K562 (cell line): Measurements from ENCODE around the gene CELSR2. TPM values are rescaled to one million over a fixed set of nuclear protein-coding genes. Genes with fewer than 3 reads are reported as not detected.

ENCODE experiments used
- ATAC-seq: fragments of 200-7000 bp; cut with Tn5 transposase; 3 replicates; pipeline ENCODE4 v1.9.1; 2020; ENCODE audit warnings: moderate library complexity
- BruUV-seq: library from RNA; stranded (reverse); fragments of 400-500 nt; replicated peaks from 2 replicates; lab custom pipeline; 2021; lab: Mats Ljungman, UMichigan
- CTCF ChIA-PET: fragments of 300-600 bp; formaldehyde crosslinking; extraction: SDS; loops from one replicate; lab custom pipeline; 2021; ENCODE audit warnings: low intra/inter-chr PET ratio; lab: Yijun Ruan, JAX
- POLR2A ChIA-PET: fragments of 300-600, 350-650 bp; sonication (Branson Sonifier 250); formaldehyde crosslinking; extraction: SDS; loops from one replicate; lab custom pipeline; 2021; ENCODE audit warnings: antibody characterized with exemption, inconsistent platforms; lab: Yijun Ruan, JAX
- DNase-seq, 4 experiments: peaks; one replicate each; pipeline versions ENCODE4 v3.0.0 to v3.0.0-alpha.2; 2011 to 2018; ENCODE audit warnings: low spot score in 3 of 4, mixed read lengths in 3 of 4; ENCODE audit errors: extremely low read depth in 1 of 4
- FAIRE-seq: peaks from 2 replicates; lab custom pipeline; 2011; peaks lifted over from hg19 to GRCh38; lab: Jason Lieb, UNC
- H2AFZ ChIP-seq: 2 replicates; pipeline ENCODE4 v1.6.0; 2011; ENCODE audit warnings: low read depth, low read length, control low read depth, inconsistent platforms
- H3K27ac ChIP-seq: fragments of 200-600 bp; 3 replicates; pipeline ENCODE4 v1.8.0; 2011; ENCODE audit warnings: low read depth, mild to moderate bottlenecking, control low read depth, inconsistent platforms, low read length, moderate library complexity, mixed read lengths; ENCODE audit errors: extremely low read depth
- H3K27me3 ChIP-seq, 2 experiments: fragments of 300-600 bp in 1 of 2; 2 replicates in 1 of 2; 3 replicates in 1 of 2; pipeline versions ENCODE4 v1.6.0 to v1.8.0; 2011; ENCODE audit warnings: inconsistent platforms in 2 of 2, low read length in 2 of 2, mild to moderate bottlenecking in 1 of 2, mixed read lengths in 1 of 2, moderate library complexity in 1 of 2; ENCODE audit not compliant: control insufficient read depth in 2 of 2, insufficient read depth in 2 of 2
- H3K36me3 ChIP-seq: fragments of 300-600 bp; 3 replicates; pipeline ENCODE4 v1.8.0; 2011; ENCODE audit warnings: mild to moderate bottlenecking, low read length, inconsistent platforms; ENCODE audit not compliant: control insufficient read depth, insufficient read depth
- H3K4me1 ChIP-seq, 2 experiments: fragments of 200-600 bp in 1 of 2; replicated peaks in 1 of 2; 2 replicates in 1 of 2; 3 replicates in 1 of 2; pipeline versions ENCODE4 v1.5.1 to v1.8.0; 2011; ENCODE audit warnings: inconsistent platforms in 2 of 2, low read length in 2 of 2, mild to moderate bottlenecking in 1 of 2, mixed read lengths in 1 of 2, moderate library complexity in 1 of 2; ENCODE audit not compliant: control insufficient read depth in 2 of 2, insufficient read depth in 2 of 2
- H3K4me2 ChIP-seq: 2 replicates; pipeline ENCODE4 v1.6.1; 2011; ENCODE audit warnings: low read length, control low read depth, inconsistent platforms, mixed read lengths; ENCODE audit not compliant: insufficient read depth
- H3K4me3 ChIP-seq: fragments of 200-600 bp; sonication (generic), shearing (Covaris generic); 2 replicates; pipeline ENCODE4 v1.5.1; 2016; ENCODE audit warnings: control low read depth, inconsistent platforms
- H3K79me2 ChIP-seq: fragments of 200-600 bp; 3 replicates; pipeline ENCODE4 v1.8.0; 2011; ENCODE audit warnings: low read length, inconsistent platforms; ENCODE audit not compliant: control insufficient read depth, insufficient read depth
- H3K9ac ChIP-seq, 2 experiments: 2 replicates each; pipeline versions ENCODE4 v1.6.0 to v1.6.1; 2011; ENCODE audit warnings: low read depth in 2 of 2, low read length in 2 of 2, control low read depth in 1 of 2, inconsistent platforms in 1 of 2, mild to moderate bottlenecking in 1 of 2, mixed read lengths in 1 of 2; ENCODE audit not compliant: insufficient read depth in 1 of 2
- H3K9me1 ChIP-seq: one replicate; pipeline ENCODE4 v1.6.0; 2011; ENCODE audit warnings: inconsistent platforms, mild to moderate bottlenecking, low read length, moderate library complexity; ENCODE audit not compliant: control insufficient read depth, insufficient read depth
- H3K9me3 ChIP-seq: replicated peaks from 2 replicates; pipeline ENCODE4 v1.5.1; 2011; ENCODE audit warnings: low read depth, low read length, inconsistent platforms; ENCODE audit not compliant: control insufficient read depth, insufficient read depth
- H4K20me1 ChIP-seq: replicated peaks from 2 replicates; pipeline ENCODE4 v1.6.1; 2011; ENCODE audit warnings: low read length, inconsistent platforms, mixed read lengths; ENCODE audit not compliant: control insufficient read depth, insufficient read depth
- EHMT2 ChIP-seq: fragments of 450-650 bp; IDR thresholded peaks from 2 replicates; pipeline ENCODE4 v1.6.1; 2018; ENCODE audit warnings: antibody characterized with exemption
- GATA2 ChIP-seq: sonication (generic); formaldehyde crosslinking; IDR thresholded peaks from 2 replicates; pipeline ENCODE4 v1.4.0; 2020; ENCODE audit warnings: mild to moderate bottlenecking, missing genetic modification reagents
- GATAD2A ChIP-seq: fragments of 450-650 bp; IDR thresholded peaks from 2 replicates; pipeline ENCODE4 v1.6.1; 2017
- PRDM10 ChIP-seq: fragments of 450-650 bp; IDR thresholded peaks from 2 replicates; pipeline ENCODE4 v1.6.1; 2018; ENCODE audit not compliant: partially characterized antibody
- SMAD4 ChIP-seq: fragments of 250-450 bp; sonication (Bioruptor Pico); conservative IDR thresholded peaks from 2 replicates; pipeline ENCODE4 v1.8.0; 2021; ENCODE audit warnings: inconsistent platforms, mild to moderate bottlenecking, moderate library complexity
- TOE1 ChIP-seq, 2 experiments: fragments of 450-650 bp in 1 of 2; sonication (generic) in 1 of 2; formaldehyde crosslinking in 1 of 2; IDR thresholded peaks; 2 replicates each; pipeline versions ENCODE4 v1.7.1 to v1.8.0; 2016 to 2022; ENCODE audit warnings: borderline replicate concordance in 2 of 2, mild to moderate bottlenecking in 2 of 2, antibody characterized with exemption in 1 of 2, inconsistent platforms in 1 of 2, low read depth in 1 of 2, missing genetic modification reagents in 1 of 2, moderate library complexity in 1 of 2
- ZNF316 ChIP-seq: fragments of 450-650 bp; IDR thresholded peaks from 2 replicates; pipeline ENCODE4 v1.6.1; 2016
- WGBS: fragments of 100-300 bp; shearing (Covaris generic); methylation state at CpG from one replicate; pipeline ENCODE4 v1.1.6; 2016; ENCODE audit warnings: low coverage, mixed read lengths; ENCODE audit not compliant: insufficient coverage; ENCODE audit errors: missing lambda C conversion rate; 5-methylcytosine and 5-hydroxymethylcytosine counted together
- in situ Hi-C: fragments of 300-500 bp; cut with MboI; formaldehyde crosslinking; loops from 4 replicates; pipeline ENCODE4 v1.15.0; 2018; ENCODE audit warnings: inconsistent platforms, mixed read lengths
- intact Hi-C: fragments of 100-400 bp; cut with micrococcal nuclease; formaldehyde crosslinking; loops from 2 replicates; pipeline ENCODE4 v1.14.2; 2022
- polyA plus RNA-seq, 8 experiments: library from polyadenylated mRNA; depleted of rRNA in 4 of 8; stranded (reverse) in 5 of 8; unstranded in 3 of 8; fragments of >200 nt; fragmentation: Nextera tagmentation in 2 of 8; fragmentation: Illumina TruSeq in 1 of 8; extraction: Ambion mirVana in 2 of 8; extraction: Trizol in 1 of 8; gene quantifications; 2 replicates each; pipeline versions ENCODE4 v1.2.1 to v1.2.3, GENCODE V29; 2011 to 2014; ENCODE audit warnings: inconsistent platforms in 1 of 8, missing spikeins in 1 of 8
- total RNA-seq, 7 experiments: library from RNA; depleted of rRNA in 6 of 7; stranded (reverse); fragments of >200 nt in 6 of 7; fragmentation: Illumina TruSeq in 2 of 7; extraction: Trizol in 2 of 7; gene quantifications; 2 replicates each; pipeline versions ENCODE4 v1.2.1 to v1.2.3, GENCODE V29; 2011 to 2021; ENCODE audit warnings: low replicate concordance in 1 of 7
- TF ChIP-seq, protein P1 (sequence below): fragments of 450-650 bp; IDR thresholded peaks from 2 replicates; pipeline ENCODE4 v1.6.1; 2016
- TF ChIP-seq, protein P2 (sequence below): IDR thresholded peaks from 2 replicates; pipeline ENCODE4 v1.6.1; 2012; ENCODE audit warnings: low read depth, low read length, improper control_type of control experiment, borderline replicate concordance

CELSR2 gene
- total and polyA plus RNA-seq, 9 of the 15 experiments (the other 6 are each of a cell fraction or from before 2014, with no cell fraction given), result 0.31 to 21.9 (median 4.2) TPM

DNA sequence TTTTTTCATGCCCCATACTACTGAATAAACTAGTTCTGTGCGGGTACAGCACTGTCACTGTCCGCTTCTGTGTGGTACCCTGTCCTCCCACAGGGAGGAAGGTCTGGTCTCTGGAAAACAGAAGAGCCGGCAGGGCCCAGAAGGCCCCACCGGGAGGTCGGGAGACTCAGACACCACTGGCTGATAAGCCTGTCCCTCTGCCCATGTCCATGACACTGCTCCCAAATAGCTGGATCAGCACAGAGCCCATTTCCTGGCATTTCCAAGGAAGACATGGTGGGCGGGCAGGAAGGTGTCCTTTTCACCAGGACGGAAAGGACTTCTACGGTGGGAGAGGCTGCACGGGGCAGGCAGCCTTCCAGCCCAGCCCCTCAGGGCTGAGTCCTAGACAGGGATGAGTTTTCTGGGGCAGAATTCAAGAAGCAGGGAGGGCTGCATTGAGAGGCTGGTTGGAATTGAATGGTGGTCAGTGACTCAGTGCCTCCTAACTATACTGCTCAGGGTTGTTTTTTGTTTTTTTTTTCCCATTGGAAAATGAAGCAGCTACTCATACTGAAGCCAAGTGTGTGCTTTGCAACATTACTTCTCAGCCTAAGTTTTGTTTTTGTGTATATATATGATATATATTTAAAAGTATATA, 26.5 kb downstream of the CELSR2 start:
- no peaks in the 10 kb centered on the region for H3K9me3 ChIP-seq
- peak; percentile 11 for FAIRE-seq
- peaks cover 41% of the 10 kb centered on the region; the same call in 2 of the 3 replicates for H3K36me3 ChIP-seq
- BruUV-seq, result no TSS peak
- H3K4me1 ChIP-seq, result peaks cover 49 to 62% of the 10 kb centered on the region in 2 experiments
- CTCF ChIA-PET, result interaction anchor here (0.9 to 1.4 kb wide), 2 partner anchors 123 to 125 kb away, joined by 3 to 4 read pairs; no protein-coding TSS in a partner anchor
- peak overlapping the region; percentile 35 to 71 for H3K9ac ChIP-seq
- H3K4me3 ChIP-seq, result no peak overlapping the region
- 0 out of 3 replicates have a peak, but pooled peaks cover 2% of the 10 kb centered on the region for H3K79me2 ChIP-seq
- H3K4me2 ChIP-seq, result peak overlapping the region; percentile 68; the same call in 1 of the 2 replicates
- H4K20me1 ChIP-seq, result peaks cover 4% of the 10 kb centered on the region; the same call in 1 of the 2 replicates
- 18% methylated on average over 9 of the region's 9 CpGs for WGBS
- no peaks in the 10 kb centered on the region for H3K27me3 ChIP-seq
- peak overlapping the region; percentile 71 for H2AFZ ChIP-seq
- ATAC-seq, result peak; percentile 57
- H3K27ac ChIP-seq, result peak overlapping the region; percentile 46
- POLR2A ChIA-PET, result interaction anchor here (1.4 to 2.1 kb wide), 4 partner anchors 29 to 150 kb away, joined by 3 to 4 read pairs (median 4); partner anchors contain the start of gene PSMA5
- peak; percentile 49 to 66 (median 56) for DNase-seq
- no peaks in the 10 kb centered on the region for H3K9me1 ChIP-seq
- intact Hi-C loops (loop anchor here (5.0 kb wide), 1 partner anchor 216 kb away; the partner anchor contains the start of gene CYB561D1), in situ Hi-C loops (no loop called here)
- TF ChIP-seq TOE1 (IDR thresholded peaks at IDR 0.05; ENCODE audit: borderline replicate concordance), result no peak
- TF ChIP-seq TOE1 (CRISPR knock-in tag; IDR thresholded peaks at IDR 0.05; ENCODE audit: borderline replicate concordance, low read depth), result no peak
- TF ChIP-seq, protein P1, sequence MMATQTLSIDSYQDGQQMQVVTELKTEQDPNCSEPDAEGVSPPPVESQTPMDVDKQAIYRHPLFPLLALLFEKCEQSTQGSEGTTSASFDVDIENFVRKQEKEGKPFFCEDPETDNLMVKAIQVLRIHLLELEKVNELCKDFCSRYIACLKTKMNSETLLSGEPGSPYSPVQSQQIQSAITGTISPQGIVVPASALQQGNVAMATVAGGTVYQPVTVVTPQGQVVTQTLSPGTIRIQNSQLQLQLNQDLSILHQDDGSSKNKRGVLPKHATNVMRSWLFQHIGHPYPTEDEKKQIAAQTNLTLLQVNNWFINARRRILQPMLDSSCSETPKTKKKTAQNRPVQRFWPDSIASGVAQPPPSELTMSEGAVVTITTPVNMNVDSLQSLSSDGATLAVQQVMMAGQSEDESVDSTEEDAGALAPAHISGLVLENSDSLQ, result peak; percentile 80
- TF ChIP-seq SMAD4, result 0 out of 2 replicates have a peak, but pooled peaks have one; percentile 21
- no peak for TF ChIP-seq PRDM10
- no peak for TF ChIP-seq EHMT2
- TF ChIP-seq, protein P2, sequence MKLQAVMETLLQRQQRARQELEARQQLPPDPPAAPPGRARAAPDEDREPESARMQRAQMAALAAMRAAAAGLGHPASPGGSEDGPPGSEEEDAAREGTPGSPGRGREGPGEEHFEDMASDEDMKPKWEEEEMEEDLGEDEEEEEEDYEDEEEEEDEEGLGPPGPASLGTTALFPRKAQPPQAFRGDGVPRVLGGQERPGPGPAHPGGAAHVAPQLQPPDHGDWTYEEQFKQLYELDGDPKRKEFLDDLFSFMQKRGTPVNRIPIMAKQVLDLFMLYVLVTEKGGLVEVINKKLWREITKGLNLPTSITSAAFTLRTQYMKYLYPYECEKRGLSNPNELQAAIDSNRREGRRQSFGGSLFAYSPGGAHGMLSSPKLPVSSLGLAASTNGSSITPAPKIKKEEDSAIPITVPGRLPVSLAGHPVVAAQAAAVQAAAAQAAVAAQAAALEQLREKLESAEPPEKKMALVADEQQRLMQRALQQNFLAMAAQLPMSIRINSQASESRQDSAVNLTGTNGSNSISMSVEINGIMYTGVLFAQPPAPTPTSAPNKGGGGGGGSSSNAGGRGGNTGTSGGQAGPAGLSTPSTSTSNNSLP, result no peak
- no peak for TF ChIP-seq GATAD2A
- TF ChIP-seq ZNF316, result peak; percentile 33
- TF ChIP-seq GATA2, result 0 out of 2 replicates have a peak, but pooled peaks have one; percentile 6
